H1 (cell line): ENCODE data around the gene KLK7. TPM values are rescaled to one million over a fixed set of nuclear protein-coding genes. Genes with fewer than 3 reads are reported as not detected.

Source experiments
- SP4 ChIP-seq: IDR thresholded peaks from 2 replicates; pipeline ENCODE4 v1.6.1; 2012; ENCODE audit warnings: low read length, inconsistent platforms
- YY1 ChIP-seq: IDR thresholded peaks from 2 replicates; pipeline ENCODE4 v1.6.1; 2011; ENCODE audit warnings: low read depth, mild to moderate bottlenecking, low read length
- polyA plus RNA-seq, 7 experiments: library from polyadenylated mRNA; depleted of rRNA in 3 of 7; stranded (reverse) in 5 of 7; unstranded in 2 of 7; fragments of >200 nt in 5 of 7; fragments of 200-250 nt in 2 of 7; gene quantifications; 1 replicate in 5 of 7; 2 replicates in 1 of 7; 4 replicates in 1 of 7; pipeline versions ENCODE4 v1.2.1 to v1.2.3, GENCODE V29; 2011 to 2013; ENCODE audit warnings: missing spikeins in 2 of 7, mixed read lengths in 2 of 7
- total RNA-seq: library from RNA; stranded (reverse); fragmentation: NEBNext Ultra II Directional; extraction: Animal tissue kit (Norgen Biotek cat#: 25700); gene quantifications from 2 replicates; pipeline ENCODE4 v1.2.1, GENCODE V29; 2021

Gene KLK7
- total and polyA plus RNA-seq, 2 of the 8 experiments (the other 6 are each of a cell fraction or from before 2014, with no cell fraction given): 0.73 to 1.4 TPM

DNA sequence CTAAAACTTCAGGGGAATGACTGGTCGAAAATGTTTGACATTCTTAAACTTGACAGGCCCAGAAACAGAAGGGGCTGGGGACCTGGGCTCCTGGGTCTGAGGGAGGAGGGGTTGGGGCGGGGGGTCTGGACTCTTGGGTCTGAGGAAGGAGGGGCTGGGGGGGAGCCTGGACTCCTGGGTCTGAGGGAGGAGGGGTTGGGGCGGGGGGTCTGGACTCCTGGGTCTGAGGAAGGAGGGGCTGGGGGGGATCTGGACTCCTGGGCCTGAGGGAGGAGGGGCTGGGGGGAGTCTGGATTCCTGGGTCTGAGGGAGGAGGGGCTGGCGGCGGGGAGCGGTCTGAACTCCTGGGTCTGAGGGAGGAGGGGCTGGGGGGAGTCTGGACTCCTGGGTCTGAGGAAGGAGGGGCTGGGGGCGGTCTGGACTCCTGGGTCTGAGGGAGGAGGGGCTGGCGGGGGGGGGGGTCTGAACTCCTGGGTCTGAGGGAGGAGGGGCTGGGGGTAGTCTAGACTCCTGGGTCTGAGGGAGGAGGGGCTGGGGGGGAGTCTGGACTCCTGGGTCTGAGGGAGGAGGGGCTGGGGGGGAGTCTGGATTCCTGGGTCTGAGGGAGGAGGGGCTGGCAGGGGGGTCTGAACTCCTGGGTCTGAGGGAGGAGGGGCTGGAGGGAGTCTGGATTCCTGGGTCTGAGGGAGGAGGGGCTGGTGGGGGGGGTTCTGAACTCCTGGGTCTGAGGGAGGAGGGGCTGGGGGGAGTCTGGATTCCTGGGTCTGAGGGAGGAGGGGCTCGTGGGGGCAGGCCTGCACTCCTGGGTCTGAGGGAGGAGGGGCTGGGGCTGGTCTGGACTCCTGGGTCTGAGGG, 8.8 kb downstream of the KLK7 start (continued):
- TF ChIP-seq SP4 (no peak), YY1 (no peak)
